GM18508 (cell line): ENCODE data around the gene ZBED4.
"Not testable (repeated sequence)": the region's sequence is repeated elsewhere in the genome, so short reads cannot be mapped to it uniquely, and the experiment has no call there.

Source experiments
- ATAC-seq: cut with Tn5 transposase; IDR thresholded peaks from one replicate; pipeline ENCODE4 v1.9.1; 2021; ENCODE audit warnings: moderate number of reproducible peaks; ENCODE audit not compliant: insufficient read depth, unreplicated experiment

The ZBED4 gene

GRCh38 chr22:49852898-49853894 lies at the start of gene ZBED4:
TSS of gene ZBED4 (plus strand) at chr22:49853844. CDS start at chr22:49883663, 29,819 bp downstream.
- peak; percentile 47 for ATAC-seq

- no peak for ATAC-seq
These were observed 46.5 kb upstream of the ZBED4 start for GRCh38 chr22:49807129-49807528.

- ATAC-seq = no peak
These were observed 45.6 kb upstream of the ZBED4 start for GRCh38 chr22:49807780-49808708.

- ATAC-seq = no peak
These were observed 43.2 kb upstream of the ZBED4 start for GRCh38 chr22:49810363-49811019.

GRCh38 chr22:49811020-49811791 lies 42.4 kb upstream of the ZBED4 start:
- no peak for ATAC-seq

GRCh38 chr22:49812838-49813237 lies 40.8 kb upstream of the ZBED4 start:
- ATAC-seq = no peak

- ATAC-seq = no peak
These were observed 39.4 kb upstream of the ZBED4 start for GRCh38 chr22:49814164-49814686.

GRCh38 chr22:49814856-49815255 lies 38.8 kb upstream of the ZBED4 start:
- no peak for ATAC-seq

- ATAC-seq = no peak
These were observed 38.0 kb upstream of the ZBED4 start for GRCh38 chr22:49815641-49816091.

- no peak for ATAC-seq
These were observed 36.3 kb upstream of the ZBED4 start for GRCh38 chr22:49817359-49817758.

- ATAC-seq = no peak
These were observed 32.7 kb upstream of the ZBED4 start for GRCh38 chr22:49820984-49821383.

- ATAC-seq = not testable (repeated sequence)
These were observed 31.9 kb upstream of the ZBED4 start for GRCh38 chr22:49821741-49822140.

GRCh38 chr22:49823289-49824045 lies 30.2 kb upstream of the ZBED4 start:
- ATAC-seq = no peak

- ATAC-seq = no peak
These were observed 29.3 kb upstream of the ZBED4 start for GRCh38 chr22:49824185-49824925.

- no peak for ATAC-seq
These were observed 28.7 kb upstream of the ZBED4 start for GRCh38 chr22:49824936-49825335.

- no peak for ATAC-seq
These were observed 28.2 kb upstream of the ZBED4 start for GRCh38 chr22:49825436-49825835.

GRCh38 chr22:49825944-49826602 lies 27.6 kb upstream of the ZBED4 start:
- no peak for ATAC-seq
